Vagina (tissue), 2 donors: ENCODE results near the gene POU6F2.

Source experiments
- POLR2A ChIP-seq, 2 donors: fragments of 450-650 bp; IDR thresholded peaks; one replicate each; pipeline ENCODE4 v1.6.1; 2017; ENCODE audit warnings: antibody characterized with exemption in 2 of 2, mild to moderate bottlenecking in 2 of 2, moderate library complexity in 2 of 2
- POLR2AphosphoS5 ChIP-seq, 2 donors: sonication (generic); formaldehyde crosslinking; IDR thresholded peaks; one replicate each; pipeline ENCODE4 v1.9.0; 2017; ENCODE audit warnings: antibody characterized with exemption in 2 of 2, mild to moderate bottlenecking in 2 of 2, low read depth in 1 of 2; ENCODE audit not compliant: insufficient read depth in 1 of 2
- TF ChIP-seq, protein P1 (sequence below), 3 experiments: fragments of 450-650 bp in 2 of 3; fragments of 200-600 bp in 1 of 3; sonication (generic) in 1 of 3; IDR thresholded peaks; one replicate each; pipeline ENCODE4 v1.5.1; 2017 to 2019; ENCODE audit warnings: antibody characterized with exemption in 3 of 3, mild to moderate bottlenecking in 2 of 3, moderate library complexity in 2 of 3

GRCh38 chr7:39044489-39044888 is 66.8 kb downstream of the POU6F2 start:
- TF ChIP-seq, protein P1, sequence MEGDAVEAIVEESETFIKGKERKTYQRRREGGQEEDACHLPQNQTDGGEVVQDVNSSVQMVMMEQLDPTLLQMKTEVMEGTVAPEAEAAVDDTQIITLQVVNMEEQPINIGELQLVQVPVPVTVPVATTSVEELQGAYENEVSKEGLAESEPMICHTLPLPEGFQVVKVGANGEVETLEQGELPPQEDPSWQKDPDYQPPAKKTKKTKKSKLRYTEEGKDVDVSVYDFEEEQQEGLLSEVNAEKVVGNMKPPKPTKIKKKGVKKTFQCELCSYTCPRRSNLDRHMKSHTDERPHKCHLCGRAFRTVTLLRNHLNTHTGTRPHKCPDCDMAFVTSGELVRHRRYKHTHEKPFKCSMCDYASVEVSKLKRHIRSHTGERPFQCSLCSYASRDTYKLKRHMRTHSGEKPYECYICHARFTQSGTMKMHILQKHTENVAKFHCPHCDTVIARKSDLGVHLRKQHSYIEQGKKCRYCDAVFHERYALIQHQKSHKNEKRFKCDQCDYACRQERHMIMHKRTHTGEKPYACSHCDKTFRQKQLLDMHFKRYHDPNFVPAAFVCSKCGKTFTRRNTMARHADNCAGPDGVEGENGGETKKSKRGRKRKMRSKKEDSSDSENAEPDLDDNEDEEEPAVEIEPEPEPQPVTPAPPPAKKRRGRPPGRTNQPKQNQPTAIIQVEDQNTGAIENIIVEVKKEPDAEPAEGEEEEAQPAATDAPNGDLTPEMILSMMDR (IDR thresholded peaks at IDR 0.05) = no peak
- TF ChIP-seq POLR2A (IDR thresholded peaks at IDR 0.05) (no peak), POLR2AphosphoS5 (IDR thresholded peaks at IDR 0.05; ENCODE audit: insufficient read depth in 1 of 2, low read depth in 1 of 2) (no peak)
